GM18861 (cell line): Measurements from ENCODE around the gene PELI2.

ENCODE experiments used
- ATAC-seq: cut with Tn5 transposase; IDR thresholded peaks from one replicate; pipeline ENCODE4 v1.9.1; 2021; ENCODE audit not compliant: unreplicated experiment

Gene PELI2

DNA sequence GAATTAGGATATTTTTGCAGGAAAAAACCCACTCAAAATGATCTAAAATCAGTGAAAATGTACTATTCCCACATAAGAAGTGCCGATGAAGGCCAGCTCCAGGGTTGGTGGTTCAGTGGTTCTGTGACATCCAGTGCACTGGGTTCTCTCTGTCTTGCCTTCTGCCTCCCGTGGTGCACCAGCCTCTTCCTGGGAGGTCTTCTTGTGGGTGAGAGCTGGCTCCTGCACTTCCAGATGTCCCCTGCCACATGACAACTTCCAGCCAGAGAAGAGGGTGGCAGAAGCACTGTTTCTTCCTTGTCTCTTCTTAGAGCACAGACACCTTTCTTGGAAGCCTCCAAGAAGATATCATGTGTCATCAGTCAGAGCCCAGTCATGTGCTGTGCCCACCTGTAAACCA is 170.9 kb downstream of the PELI2 start:
- no peak for ATAC-seq

- no peak for ATAC-seq
Observed at GRCh38 chr14:56290195-56290594, 172.0 kb downstream of the PELI2 start.

- no peak for ATAC-seq
Observed at GRCh38 chr14:56292970-56293369, 174.8 kb downstream of the PELI2 start.

DNA sequence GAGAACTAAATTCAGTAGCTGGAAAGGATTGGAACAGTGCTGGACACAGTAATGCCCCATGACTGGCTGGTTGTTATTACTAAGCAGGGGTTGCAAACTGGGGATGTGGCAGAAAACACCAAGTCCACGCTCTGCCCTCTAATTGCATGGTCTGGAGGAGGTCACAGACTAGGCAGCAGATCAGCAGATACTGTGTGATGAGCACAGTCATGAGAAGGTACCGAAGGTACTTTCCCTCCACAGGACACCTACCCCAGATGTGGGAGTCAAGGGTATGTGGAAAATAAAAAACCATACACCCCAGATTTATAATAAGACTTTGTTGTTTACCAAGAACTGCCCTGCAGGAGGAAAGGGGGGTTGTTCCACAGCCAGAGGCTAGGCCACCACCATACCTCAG is 175.3 kb downstream of the PELI2 start:
- ATAC-seq, result no peak

DNA sequence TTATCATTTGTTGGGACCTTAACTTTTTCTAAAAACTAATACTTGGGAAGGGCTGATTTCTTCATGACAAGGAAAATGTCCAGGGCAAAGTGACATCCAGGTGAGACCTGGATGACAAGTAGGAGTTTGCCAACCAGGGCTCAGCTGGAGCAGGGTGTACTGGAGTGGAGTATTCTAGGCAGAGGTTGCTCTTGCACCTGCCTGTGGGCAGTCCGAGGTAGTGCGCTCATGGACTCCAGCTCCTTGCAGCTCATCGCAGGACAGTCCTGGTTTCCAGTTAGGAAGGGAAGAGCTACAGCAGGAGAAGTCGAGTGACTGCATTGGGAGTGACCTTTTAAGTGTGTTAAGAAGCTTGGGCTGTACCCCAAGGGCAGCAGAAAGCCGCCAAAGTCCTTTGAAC is 175.9 kb downstream of the PELI2 start:
- ATAC-seq, result peak; percentile 66

DNA sequence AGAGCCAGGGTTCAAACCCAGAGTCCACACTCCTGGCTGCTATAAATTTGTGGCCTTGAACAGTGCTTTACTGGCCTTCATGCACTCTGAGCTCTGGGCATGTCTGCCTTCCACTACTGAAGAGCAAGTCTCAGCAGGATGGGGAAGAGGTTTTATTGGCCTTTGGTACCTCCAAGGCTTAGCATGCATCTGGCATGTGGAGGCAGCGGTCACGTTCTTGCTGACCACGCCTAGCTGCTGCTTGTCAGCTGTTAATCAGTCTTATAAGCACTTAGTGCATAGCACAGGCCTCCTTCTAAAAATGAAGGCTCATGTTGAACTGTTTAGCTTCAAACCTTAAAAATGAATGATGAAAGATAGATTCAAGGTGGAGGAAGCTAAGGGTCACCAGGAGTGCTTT is 177.5 kb downstream of the PELI2 start:
- no peak for ATAC-seq

DNA sequence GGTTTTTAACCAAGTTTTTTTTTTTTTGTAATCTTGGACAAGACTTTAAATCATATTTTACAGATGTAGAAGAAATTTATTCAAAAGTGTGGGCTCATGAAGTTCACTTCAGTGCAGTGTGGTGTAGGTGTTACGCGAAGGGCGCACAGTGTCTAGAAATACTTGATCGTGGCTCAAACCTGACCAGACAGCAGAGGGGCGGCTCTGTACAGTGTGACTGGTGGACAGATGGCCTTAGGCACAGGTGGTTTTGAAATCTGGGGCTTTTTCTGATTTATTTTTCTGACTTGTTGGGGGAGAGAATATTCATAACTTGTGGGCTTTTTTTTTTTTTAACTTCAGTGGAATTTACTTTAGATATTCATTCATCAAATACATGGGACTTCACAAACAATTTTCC is 179.2 kb downstream of the PELI2 start:
- no peak for ATAC-seq

- no peak for ATAC-seq
Observed at GRCh38 chr14:56299306-56299984, 181.2 kb downstream of the PELI2 start.

DNA sequence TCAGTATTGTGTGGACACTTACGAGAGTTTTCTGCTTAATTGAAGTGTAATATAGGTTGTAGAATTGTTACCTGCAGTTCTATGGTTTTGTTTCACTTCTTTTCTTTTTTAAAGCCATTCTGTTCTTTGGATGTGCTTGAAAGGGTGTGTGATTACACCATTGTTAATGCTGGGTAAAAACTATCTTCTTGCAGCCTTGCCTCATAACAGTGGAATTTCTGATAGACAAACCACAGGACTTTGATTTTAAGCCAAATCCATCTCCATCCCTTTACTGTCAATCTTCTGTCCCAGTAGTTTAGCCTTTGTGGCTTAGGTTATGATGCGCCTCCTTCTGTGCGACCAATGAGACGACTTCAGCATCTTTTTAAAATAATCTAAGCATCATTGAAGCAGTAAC is 182.3 kb downstream of the PELI2 start:
- ATAC-seq, result no peak

DNA sequence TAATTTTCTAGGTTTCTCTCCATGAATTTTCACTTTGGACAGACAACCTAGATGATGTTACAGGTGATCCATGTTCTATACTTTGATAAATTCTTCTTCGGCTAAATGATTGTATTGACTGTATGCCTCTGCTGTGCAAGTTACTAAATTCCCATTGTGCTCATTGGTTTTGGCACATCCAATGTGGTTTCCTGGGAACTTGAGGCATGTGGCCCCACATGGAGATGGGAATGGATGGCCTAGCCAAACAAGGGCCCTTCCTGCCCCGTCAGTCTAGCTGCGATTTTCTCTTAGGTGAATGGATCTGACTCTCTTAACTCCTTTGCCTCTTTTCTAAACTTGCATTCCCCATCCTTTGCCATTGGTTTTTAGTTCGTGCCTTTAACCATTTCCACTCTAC is 186.2 kb downstream of the PELI2 start:
- no peak for ATAC-seq

DNA sequence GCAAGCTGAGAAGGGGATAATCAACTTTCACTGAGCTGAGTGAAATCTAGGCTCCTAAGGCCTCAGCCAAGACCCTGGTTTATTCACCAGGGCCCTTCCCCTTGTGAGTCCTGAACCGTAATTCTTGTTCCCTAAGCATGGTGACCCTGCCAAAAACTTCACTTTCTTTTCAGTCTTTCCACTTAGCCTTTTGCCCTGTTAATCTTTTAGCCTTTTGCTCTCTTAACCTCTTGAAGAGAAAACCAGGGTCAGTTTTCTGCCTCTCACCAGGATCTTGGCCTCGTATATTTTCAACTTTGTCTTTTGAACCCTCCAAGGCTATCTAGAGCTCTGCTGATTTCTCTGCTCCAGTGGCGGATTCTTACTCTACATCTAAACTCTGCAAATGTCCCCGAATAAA is 191.0 kb downstream of the PELI2 start:
- no peak for ATAC-seq

DNA sequence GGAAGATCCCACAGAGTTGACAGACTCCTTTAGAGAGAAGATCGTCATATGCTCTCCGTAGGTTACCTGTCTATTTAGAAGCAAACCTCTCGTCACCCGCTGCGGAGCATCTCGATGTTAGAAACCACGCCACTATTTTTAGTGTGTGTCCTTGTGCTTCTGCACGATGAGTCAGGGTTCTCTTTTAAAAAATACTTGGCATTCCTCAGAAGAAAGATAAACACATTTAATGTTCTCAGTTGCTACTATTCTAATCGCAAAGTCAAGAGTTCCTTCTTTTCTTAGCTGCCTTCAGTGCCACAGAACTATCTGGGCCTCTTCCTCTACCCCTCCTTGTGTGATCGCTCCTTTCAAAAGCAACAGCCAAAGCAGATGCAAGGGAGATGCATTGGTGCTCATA is 192.4 kb downstream of the PELI2 start:
- ATAC-seq, result no peak

DNA sequence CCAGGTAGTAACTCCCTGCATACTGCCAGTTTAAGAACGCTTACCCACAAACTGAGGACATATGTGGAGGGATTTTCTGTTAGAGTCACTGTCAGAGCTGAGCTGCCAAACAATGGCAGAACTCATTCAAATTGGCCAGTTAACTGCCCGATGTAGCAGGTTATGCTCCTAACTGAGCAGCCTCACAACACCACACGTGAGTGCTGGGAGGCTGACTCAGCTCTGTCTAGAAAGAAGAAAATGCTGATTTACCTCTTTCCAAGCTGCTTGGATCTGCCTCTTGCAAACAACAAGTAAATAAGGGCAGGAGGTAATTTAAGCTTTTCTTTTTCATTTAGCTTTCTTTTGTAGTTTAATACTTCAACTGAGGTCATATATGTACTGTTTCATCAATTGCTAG is 195.6 kb downstream of the PELI2 start:
- no peak for ATAC-seq

GRCh38 chr14:56318393-56319115 is 200.3 kb downstream of the PELI2 start:
- no peak for ATAC-seq

- ATAC-seq, result no peak
Observed at GRCh38 chr14:56321861-56322260, 203.7 kb downstream of the PELI2 start.

DNA sequence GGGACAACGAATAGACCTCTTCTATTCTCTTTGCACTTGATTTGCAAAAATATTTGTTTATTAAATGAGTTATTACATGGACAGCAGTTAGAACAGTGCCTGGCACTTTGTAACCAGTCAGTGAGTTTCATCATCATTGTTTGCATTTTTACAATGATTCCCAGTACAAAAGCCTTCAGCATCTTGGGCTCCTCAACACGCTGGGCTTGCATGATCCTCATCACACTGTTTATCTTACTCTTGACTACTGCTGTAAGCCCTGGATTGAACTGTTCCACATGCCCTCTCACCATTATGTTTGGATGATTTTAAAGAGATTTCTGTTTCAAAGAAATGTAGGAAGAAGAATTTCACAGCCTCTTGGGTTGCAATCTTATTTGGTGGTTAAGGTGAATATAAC is 204.3 kb downstream of the PELI2 start:
- ATAC-seq, result no peak

GRCh38 chr14:56324454-56324853 is 206.2 kb downstream of the PELI2 start:
- no peak for ATAC-seq

- ATAC-seq, result no peak
Observed at GRCh38 chr14:56324856-56325699, 206.9 kb downstream of the PELI2 start.

GRCh38 chr14:56328021-56328420 is 209.8 kb downstream of the PELI2 start:
- ATAC-seq, result no peak

GRCh38 chr14:56331592-56332216 is 213.5 kb downstream of the PELI2 start:
- no peak for ATAC-seq
